Retinal pigment epithelial cell (primary cell): ENCODE measurements around the gene CYP4A11.
"Not testable (repeated sequence)": the region's sequence is repeated elsewhere in the genome, so short reads cannot be mapped to it uniquely, and the experiment has no call there.

ENCODE experiments used
- DNase-seq: peaks from one replicate; pipeline ENCODE4 v3.0.0-alpha.2; 2010; ENCODE audit warnings: low read depth
- H3K4me3 ChIP-seq: 2 replicates; pipeline ENCODE4 v1.5.1; 2011; ENCODE audit warnings: mild to moderate bottlenecking, low read length, control low read depth, moderate library complexity
- TF ChIP-seq, protein P1 (sequence below): conservative IDR thresholded peaks from 2 replicates; pipeline ENCODE4 v1.5.1; 2011; ENCODE audit warnings: low read depth, low read length, control low read depth, inconsistent platforms

CYP4A11 gene

DNA sequence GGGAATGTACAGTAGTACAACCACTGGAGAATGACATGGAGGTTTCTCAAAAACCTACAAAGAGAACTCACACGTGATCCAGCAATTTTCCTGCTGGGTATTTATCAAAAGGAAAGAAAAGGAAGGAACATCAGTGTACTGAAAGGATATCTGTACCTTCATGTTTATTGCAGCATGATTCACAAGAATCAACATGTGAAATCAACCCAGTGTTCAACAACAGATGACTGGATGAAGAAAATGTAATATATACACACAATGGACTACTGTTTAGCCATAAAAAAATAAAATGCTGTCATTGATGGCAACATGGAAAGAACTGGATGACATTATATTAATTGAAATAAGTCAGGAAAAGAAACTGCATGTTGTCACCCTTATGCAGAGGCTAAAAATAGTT lies 19.0 kb upstream of the CYP4A11 start:
- no peak for DNase-seq
- no peak overlapping the region for H3K4me3 ChIP-seq
- TF ChIP-seq, protein P1, sequence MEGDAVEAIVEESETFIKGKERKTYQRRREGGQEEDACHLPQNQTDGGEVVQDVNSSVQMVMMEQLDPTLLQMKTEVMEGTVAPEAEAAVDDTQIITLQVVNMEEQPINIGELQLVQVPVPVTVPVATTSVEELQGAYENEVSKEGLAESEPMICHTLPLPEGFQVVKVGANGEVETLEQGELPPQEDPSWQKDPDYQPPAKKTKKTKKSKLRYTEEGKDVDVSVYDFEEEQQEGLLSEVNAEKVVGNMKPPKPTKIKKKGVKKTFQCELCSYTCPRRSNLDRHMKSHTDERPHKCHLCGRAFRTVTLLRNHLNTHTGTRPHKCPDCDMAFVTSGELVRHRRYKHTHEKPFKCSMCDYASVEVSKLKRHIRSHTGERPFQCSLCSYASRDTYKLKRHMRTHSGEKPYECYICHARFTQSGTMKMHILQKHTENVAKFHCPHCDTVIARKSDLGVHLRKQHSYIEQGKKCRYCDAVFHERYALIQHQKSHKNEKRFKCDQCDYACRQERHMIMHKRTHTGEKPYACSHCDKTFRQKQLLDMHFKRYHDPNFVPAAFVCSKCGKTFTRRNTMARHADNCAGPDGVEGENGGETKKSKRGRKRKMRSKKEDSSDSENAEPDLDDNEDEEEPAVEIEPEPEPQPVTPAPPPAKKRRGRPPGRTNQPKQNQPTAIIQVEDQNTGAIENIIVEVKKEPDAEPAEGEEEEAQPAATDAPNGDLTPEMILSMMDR, result no peak

DNA sequence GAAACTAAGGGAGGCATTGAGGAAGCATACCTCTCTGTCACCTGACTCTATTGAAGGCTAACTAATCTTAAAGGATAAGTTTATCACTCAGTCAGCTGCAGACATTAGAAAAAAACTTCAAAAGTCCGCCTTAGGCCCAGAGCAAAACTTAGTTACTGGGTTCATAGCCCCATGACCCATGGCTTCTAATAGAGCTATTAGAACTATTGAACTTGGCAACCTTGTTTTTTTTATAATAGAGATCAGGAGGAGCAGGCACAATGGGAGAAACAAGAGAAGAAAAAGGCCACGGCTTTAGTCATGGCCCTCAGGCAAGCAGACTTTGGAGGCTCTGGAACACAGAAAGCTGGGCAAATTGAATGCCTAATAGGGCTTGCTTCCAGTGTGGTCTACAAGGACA lies 13.8 kb upstream of the CYP4A11 start:
- DNase-seq, H3K4me3 ChIP-seq: not testable (repeated sequence)

DNA sequence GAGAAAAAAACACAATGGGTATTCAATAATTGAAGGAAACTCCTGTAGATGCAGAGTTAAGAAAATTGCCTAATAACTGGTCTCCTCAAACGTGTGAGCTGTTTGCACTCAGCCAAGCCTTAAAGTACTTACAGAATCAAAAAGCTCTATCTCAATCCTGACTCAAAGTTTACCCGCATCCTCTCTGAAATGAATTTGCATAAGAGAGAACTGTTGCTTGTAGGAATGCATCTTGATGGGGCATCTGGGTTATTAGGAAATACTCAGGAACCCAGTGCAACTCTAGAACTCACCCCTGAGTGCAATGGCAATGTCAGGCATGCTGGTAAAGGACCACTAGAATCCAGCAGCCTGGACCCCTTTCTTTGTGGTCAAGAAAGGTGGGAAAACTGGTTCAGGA lies 12.6 kb upstream of the CYP4A11 start:
- DNase-seq, H3K4me3 ChIP-seq: not testable (repeated sequence)

DNA sequence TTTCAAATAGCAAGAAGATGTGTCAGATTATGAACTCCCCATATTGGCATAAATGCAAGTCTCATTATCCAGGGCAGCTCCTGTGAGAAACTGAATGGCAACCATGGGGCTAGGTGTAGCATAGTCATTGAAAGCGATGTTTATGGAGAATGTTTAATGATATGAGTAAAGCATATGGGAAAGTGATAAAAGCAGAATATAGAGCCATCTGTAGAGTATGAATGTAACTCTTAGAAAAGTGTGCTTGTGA lies 8.1 kb upstream of the CYP4A11 start:
- H3K4me3 ChIP-seq, DNase-seq: not testable (repeated sequence)

DNA sequence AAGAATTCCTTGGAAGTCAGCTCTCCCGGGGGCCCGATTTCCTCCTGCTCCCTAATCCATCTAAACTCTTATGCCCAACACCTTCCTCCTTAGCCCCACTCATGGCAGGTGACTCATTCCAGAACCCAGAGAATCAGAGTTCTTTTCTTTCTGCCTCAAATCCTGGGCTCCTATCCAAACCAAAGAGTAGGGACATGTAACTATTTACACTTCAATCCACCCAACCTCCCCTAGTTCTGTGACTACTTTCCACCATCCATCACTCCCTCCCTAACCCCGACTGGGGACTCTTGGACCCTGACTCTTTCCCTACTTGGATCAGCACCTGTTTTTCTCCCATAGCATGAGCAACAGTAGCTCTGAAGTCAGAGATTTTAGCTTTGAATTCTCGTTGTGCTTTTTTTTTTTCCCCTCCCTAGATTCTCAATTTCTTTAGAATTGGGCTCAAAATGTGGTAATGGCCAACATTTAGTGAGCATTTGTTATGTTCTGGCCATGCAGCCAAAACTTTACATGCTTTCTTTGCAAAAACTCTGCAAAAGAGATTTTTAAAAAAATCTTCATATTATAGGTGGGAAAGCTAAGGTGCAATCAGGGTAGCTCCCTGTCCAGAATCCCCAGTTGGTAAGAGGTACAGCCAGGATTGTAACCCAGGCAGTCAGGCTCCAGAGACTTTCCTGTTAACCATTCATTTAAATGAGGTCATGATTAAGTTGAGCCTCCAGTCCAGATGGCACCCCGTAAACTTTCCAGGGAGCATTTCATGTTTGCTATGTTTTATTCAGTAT lies 7.5 kb upstream of the CYP4A11 start:
- no peak overlapping the region for H3K4me3 ChIP-seq
- TF ChIP-seq, protein P1, result no peak
- no peak for DNase-seq

DNA sequence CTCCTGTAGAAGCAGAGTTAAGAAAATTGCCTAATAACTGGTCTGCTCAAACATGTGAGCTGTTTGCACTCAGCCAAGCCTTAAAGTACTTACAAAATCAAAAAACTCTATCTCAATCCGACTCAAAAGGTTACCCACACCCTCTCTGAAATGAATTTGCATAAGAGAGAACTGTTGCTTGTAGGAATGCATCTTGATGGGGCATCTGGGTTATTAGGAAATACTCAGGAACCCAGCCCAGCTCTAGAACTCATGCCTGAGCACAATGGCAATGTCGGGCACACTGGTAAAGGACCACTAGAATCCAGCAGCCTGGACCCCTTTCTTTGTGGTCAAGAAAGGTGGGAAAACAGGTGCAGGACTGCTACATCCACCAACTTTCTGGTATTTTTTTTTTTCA lies 6.4 kb upstream of the CYP4A11 start:
- not testable (repeated sequence) for DNase-seq, H3K4me3 ChIP-seq

DNA sequence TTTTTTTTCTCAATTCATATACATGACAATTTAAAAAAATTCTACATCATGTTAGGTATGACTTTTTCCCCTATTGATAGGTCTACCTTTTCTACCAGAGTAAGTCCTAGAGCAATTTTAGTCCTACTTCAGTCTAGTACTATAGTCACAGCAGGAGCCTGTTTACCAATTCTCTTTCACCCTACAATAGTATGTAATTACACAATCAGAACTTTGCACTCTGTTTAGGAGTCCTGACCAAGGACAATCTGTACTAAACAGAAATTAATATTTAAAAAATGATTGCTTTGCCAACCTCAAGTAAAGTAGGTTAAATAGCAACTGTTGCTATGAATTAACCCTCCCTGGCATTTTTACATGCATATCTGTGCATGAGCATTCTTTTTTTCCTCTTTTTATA lies 810 bp upstream of the CYP4A11 start:
- TF ChIP-seq, protein P1, result no peak
- DNase-seq, result no peak
- H3K4me3 ChIP-seq, result no peak overlapping the region

DNA sequence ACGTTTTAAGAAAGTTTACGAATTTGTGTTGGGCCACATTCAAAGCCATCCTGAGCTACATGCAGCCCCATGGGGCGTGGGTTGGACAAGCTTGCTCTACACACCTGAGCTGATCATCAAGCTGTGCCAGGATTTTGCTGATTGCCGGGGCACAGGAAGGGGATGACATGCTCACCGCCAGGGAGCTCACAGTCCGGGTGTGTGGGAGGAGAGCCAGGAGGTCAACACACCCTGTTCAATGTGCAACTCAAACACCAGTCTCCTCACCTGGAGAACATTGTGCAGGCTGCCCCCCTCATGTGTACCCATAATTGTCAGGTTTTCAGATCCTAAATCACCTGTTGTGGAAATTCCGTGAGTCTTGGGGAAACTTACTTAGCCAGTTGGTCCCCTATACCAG lies 969 bp downstream of the CYP4A11 start:
- no peak overlapping the region for H3K4me3 ChIP-seq
- DNase-seq, result no peak
- TF ChIP-seq, protein P1, result no peak

DNA sequence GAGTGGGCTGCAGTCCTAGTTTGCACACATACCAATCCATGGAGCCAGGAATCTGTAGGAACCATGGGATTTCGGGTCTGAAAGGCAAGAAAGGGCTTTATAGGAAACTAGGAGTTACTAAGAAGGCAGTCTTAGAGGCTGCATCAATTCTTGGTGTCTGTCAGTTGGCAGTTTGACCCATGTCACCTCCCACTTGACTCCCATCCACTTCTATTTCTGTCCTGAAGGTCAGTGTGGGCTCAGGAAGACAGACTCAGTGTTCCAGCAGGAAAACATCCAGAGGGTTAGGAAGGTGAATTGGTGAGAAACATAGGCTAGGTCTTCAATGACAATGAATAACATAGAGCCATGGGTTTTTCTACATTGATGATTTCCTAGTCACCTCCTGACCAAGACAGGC lies 4.0 kb downstream of the CYP4A11 start:
- no peak overlapping the region for H3K4me3 ChIP-seq
- TF ChIP-seq, protein P1, result no peak
- no peak for DNase-seq

DNA sequence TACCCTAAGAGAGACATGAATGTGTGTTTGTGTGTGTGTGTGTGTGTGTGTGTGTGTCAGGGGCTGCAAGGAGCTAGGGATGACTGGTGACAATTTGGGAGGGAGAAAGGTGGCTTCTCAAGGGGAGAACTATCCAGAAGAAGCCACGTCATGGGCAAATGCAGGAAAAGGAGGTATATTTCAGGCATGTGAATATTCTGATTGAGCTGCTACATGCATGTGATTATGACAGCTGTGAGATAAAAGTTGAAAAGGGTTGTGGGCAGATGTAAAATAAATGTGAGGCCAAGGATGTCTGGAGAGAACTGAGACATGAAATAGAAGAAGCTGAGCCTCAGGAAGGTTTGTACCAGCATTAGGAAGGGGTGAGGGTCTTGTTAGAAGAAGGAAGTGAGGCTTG lies 4.5 kb downstream of the CYP4A11 start:
- no peak for DNase-seq

More for the DNA sequence above, 4.5 kb downstream of the CYP4A11 start:
- TF ChIP-seq, protein P1, result no peak
- no peak overlapping the region for H3K4me3 ChIP-seq
